PC-3 (cell line): ENCODE data around the gene ZCCHC7. TPM values are rescaled to one million over a fixed set of nuclear protein-coding genes. Genes with fewer than 3 reads are reported as not detected.

Experiments
- ATAC-seq: fragments of 200-7000 bp; cut with Tn5 transposase; 2 replicates; pipeline ENCODE4 v1.9.1; 2020; ENCODE audit warnings: mild to moderate bottlenecking, moderate library complexity
- BruUV-seq: library from RNA; stranded (reverse); fragments of 400-500 nt; replicated peaks from 2 replicates; lab custom pipeline; 2021; lab: Mats Ljungman, UMichigan
- CTCF ChIA-PET: fragments of 300-600 bp; sonication (Branson Sonifier 250); formaldehyde crosslinking; loops from one replicate; lab custom pipeline; 2022; ENCODE audit warnings: antibody characterized with exemption; lab: Charles Lee
- POLR2A ChIA-PET: fragments of 300-600 bp; sonication (Branson Sonifier 250); formaldehyde crosslinking; loops from one replicate; lab custom pipeline; 2022; ENCODE audit warnings: antibody characterized with exemption; ENCODE audit not compliant: unreplicated experiment; lab: Charles Lee
- DNase-seq: peaks from one replicate; pipeline ENCODE4 v3.0.0-alpha.2; 2015
- H2AFZ ChIP-seq: fragments of 300-600 bp; sonication (generic); 2 replicates; pipeline ENCODE4 v1.6.0; 2016; ENCODE audit warnings: antibody characterized with exemption, low read length
- H3F3A ChIP-seq: fragments of 300-600 bp; sonication (generic); one replicate; pipeline ENCODE4 v1.6.0; 2017; ENCODE audit warnings: antibody characterized with exemption, low read length, control low read depth, mild to moderate bottlenecking; ENCODE audit not compliant: unreplicated experiment
- H3K27ac ChIP-seq: fragments of 300-600 bp; sonication (generic); 2 replicates; pipeline ENCODE4 v1.5.1; 2016; ENCODE audit warnings: mild to moderate bottlenecking, low read length
- H3K27me3 ChIP-seq: fragments of 300-600 bp; sonication (generic); 2 replicates; pipeline ENCODE4 v1.6.1; 2016; ENCODE audit warnings: low read length, mixed read lengths
- H3K36me3 ChIP-seq: fragments of 300-600 bp; sonication (generic); 2 replicates; pipeline ENCODE4 v1.6.1; 2016; ENCODE audit warnings: low read depth, mixed run types, low read length, mixed read lengths
- H3K4me1 ChIP-seq: fragments of 300-600 bp; sonication (generic); 2 replicates; pipeline ENCODE4 v1.5.1; 2016; ENCODE audit warnings: low read length; ENCODE audit not compliant: insufficient read depth
- H3K4me2 ChIP-seq: fragments of 300-600 bp; sonication (generic); 2 replicates; pipeline ENCODE4 v1.6.0; 2016; ENCODE audit warnings: low read length
- H3K4me3 ChIP-seq: fragments of 300-600 bp; sonication (generic); 2 replicates; pipeline ENCODE4 v1.5.1; 2016; ENCODE audit warnings: mild to moderate bottlenecking, low read length, mixed read lengths
- H3K79me2 ChIP-seq: fragments of 300-600 bp; sonication (generic); 2 replicates; pipeline ENCODE4 v1.6.1; 2017; ENCODE audit warnings: low read length, mixed read lengths
- H3K9ac ChIP-seq: fragments of 300-600 bp; sonication (generic); 2 replicates; pipeline ENCODE4 v1.6.0; 2016; ENCODE audit warnings: mild to moderate bottlenecking, low read length
- H3K9me2 ChIP-seq: fragments of 300-600 bp; sonication (generic); replicated peaks from 2 replicates; pipeline ENCODE4 v1.6.1; 2016; ENCODE audit warnings: mixed run types, low read length, mixed read lengths
- H3K9me3 ChIP-seq: fragments of 300-600 bp; sonication (generic); 2 replicates; pipeline ENCODE4 v1.6.1; 2016; ENCODE audit warnings: low read length, mixed read lengths
- H4K20me1 ChIP-seq: fragments of 300-600 bp; sonication (generic); 2 replicates; pipeline ENCODE4 v1.6.1; 2016; ENCODE audit warnings: low read length, mixed read lengths
- EZH2 ChIP-seq: fragments of 300-600 bp; sonication (generic); IDR thresholded peaks from one replicate; pipeline ENCODE4 v1.6.1; 2017; ENCODE audit warnings: antibody characterized with exemption, mild to moderate bottlenecking, low read length; ENCODE audit not compliant: unreplicated experiment
- EZH2phosphoT487 ChIP-seq: fragments of 300-600 bp; sonication (generic); IDR thresholded peaks from 2 replicates; pipeline ENCODE4 v1.6.1; 2018; ENCODE audit warnings: mild to moderate bottlenecking, antibody characterized with exemption, low read length, borderline replicate concordance
- intact Hi-C: fragments of 100-400 bp; cut with micrococcal nuclease; formaldehyde crosslinking; loops from 2 replicates; pipeline ENCODE4 v1.9.0; 2023
- total RNA-seq: library from RNA; depleted of rRNA; stranded (reverse); fragments of >200 nt; gene quantifications from 2 replicates; pipeline ENCODE4 v1.2.3, GENCODE V29; 2014
- TF ChIP-seq, protein P1 (sequence below): fragments of 300-600 bp; sonication (generic); conservative IDR thresholded peaks from 2 replicates; pipeline ENCODE4 v1.5.1; 2017; ENCODE audit warnings: antibody characterized with exemption, low read depth, mild to moderate bottlenecking, low read length

ZCCHC7 gene
- total RNA-seq, 1 experiment from 2014 or later: 6.5 TPM

DNA sequence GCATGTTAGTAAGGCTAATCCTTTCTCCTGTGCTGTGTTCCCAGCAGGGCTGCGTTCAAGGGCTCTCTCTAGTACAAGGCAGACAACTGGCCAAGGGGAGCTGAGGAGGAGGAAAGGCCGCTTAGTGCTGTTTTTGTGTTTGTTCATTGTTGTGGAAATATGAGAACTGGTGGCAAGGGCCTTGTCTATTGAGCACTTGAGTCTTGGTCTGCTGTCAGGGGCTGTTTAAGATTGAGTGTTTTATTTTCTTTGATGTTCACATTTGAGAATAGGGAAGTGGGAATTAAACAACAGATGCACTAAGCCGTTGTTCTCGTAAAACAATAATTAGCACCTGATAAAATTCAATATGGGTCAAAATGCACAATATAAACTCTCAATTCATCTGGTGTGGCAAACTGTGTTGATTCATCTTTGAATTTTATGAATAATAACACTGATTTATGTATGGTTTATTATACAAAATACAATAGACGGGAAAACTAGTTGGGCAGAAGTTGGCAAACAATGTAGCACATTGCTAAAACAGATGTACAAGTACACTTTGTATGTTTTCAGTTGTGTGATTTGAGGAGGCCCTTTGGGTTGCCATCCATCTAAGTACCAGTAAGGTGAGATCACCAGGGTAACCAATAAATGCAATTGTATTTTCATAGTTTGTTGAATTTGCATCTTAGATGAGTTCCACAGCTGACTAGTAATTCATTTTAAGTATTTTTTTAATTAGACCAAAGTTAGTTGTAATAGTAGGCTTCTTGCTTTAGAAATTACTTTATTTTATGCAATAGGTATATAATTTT is 204.5 kb downstream of the ZCCHC7 start:
- DNase-seq: no peak
- TF ChIP-seq EZH2phosphoT487 (no peak), EZH2 (no peak)
- TF ChIP-seq, protein P1, sequence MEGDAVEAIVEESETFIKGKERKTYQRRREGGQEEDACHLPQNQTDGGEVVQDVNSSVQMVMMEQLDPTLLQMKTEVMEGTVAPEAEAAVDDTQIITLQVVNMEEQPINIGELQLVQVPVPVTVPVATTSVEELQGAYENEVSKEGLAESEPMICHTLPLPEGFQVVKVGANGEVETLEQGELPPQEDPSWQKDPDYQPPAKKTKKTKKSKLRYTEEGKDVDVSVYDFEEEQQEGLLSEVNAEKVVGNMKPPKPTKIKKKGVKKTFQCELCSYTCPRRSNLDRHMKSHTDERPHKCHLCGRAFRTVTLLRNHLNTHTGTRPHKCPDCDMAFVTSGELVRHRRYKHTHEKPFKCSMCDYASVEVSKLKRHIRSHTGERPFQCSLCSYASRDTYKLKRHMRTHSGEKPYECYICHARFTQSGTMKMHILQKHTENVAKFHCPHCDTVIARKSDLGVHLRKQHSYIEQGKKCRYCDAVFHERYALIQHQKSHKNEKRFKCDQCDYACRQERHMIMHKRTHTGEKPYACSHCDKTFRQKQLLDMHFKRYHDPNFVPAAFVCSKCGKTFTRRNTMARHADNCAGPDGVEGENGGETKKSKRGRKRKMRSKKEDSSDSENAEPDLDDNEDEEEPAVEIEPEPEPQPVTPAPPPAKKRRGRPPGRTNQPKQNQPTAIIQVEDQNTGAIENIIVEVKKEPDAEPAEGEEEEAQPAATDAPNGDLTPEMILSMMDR: no peak
- Histone ChIP-seq H4K20me1 (no peaks in the 10 kb centered on the region), H3K27me3 (no peaks in the 10 kb centered on the region), H3K9me3 (no peaks in the 10 kb centered on the region), H3K4me1 (no peaks in the 10 kb centered on the region), H3K4me3 (no peak overlapping the region), H3K9ac (no peak overlapping the region), H3K27ac (no peak overlapping the region), H3K36me3 (no peaks in the 10 kb centered on the region), H2AFZ (no peak overlapping the region), H3F3A (no peaks in the 10 kb centered on the region), H3K9me2 (no peaks in the 10 kb centered on the region), H3K79me2 (no peaks in the 10 kb centered on the region), H3K4me2 (no peak overlapping the region)
- CTCF ChIA-PET: no interaction called here
- intact Hi-C loops: no loop called here
- POLR2A ChIA-PET: no interaction called here
- no peak for ATAC-seq
- BruUV-seq: no TSS peak

DNA sequence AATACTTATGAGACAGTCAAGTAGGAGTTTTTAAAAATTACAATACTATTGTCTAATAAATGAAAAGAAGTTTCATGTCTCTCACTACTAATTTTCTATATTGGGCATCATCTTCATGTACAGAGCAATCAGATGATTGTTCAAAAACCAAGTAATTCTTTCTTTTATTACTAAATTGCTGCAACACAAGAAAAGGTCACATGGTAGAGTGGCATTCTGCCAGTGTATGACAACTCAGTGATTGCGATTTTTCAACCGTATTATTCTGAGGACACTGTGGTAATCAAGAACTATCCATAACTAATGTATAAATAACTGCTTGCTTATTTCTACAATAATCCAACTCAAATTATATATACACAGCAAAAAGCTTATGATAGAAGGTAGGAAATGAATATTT is 205.4 kb downstream of the ZCCHC7 start:
- TF ChIP-seq, protein P1: no peak
- TF ChIP-seq EZH2 (no peak), EZH2phosphoT487 (no peak)
- H3K9ac ChIP-seq: no peak overlapping the region
- H3K79me2 ChIP-seq: no peaks in the 10 kb centered on the region
- H3K4me3 ChIP-seq: no peak overlapping the region
- no peaks in the 10 kb centered on the region for H3K27me3 ChIP-seq
- CTCF ChIA-PET: no interaction called here
- no peak overlapping the region for H3K27ac ChIP-seq
- no peaks in the 10 kb centered on the region for H3K4me1 ChIP-seq
- POLR2A ChIA-PET: no interaction called here
- H3K4me2 ChIP-seq: no peak overlapping the region
- no peaks in the 10 kb centered on the region for H3K9me2 ChIP-seq
- no peak for ATAC-seq
- H4K20me1 ChIP-seq: no peaks in the 10 kb centered on the region
- intact Hi-C loops: no loop called here
- no peaks in the 10 kb centered on the region for H3K36me3 ChIP-seq
- no peak for DNase-seq
- H3F3A ChIP-seq: no peaks in the 10 kb centered on the region
- H2AFZ ChIP-seq: no peak overlapping the region
- no TSS peak for BruUV-seq
- H3K9me3 ChIP-seq: no peaks in the 10 kb centered on the region

DNA sequence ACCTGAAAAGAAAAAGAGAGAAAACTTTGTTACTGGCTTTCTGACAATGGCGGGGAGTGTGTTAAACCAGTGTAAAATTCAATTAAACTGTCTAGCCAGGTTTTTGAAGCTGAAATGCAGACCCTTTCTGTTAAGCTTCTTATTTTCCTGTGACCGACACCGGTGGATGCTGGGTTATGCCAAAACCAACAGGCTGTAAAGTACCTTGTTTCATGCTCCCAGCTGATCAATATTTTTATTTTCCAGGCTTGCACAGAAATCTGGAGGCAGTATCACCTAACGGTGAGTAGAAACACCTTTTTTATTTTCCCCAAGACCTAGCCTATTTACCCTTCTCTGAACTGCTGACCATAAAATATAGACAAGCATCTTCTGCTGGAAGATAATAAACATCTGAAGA is 207.2 kb downstream of the ZCCHC7 start:
- ChIA-PET POLR2A (no interaction called here), CTCF (no interaction called here)
- TF ChIP-seq, protein P1: no peak
- TF ChIP-seq EZH2: no peak

More for the DNA sequence above, 207.2 kb downstream of the ZCCHC7 start:
- H3K27me3 ChIP-seq: no peaks in the 10 kb centered on the region
- DNase-seq (no peak), ATAC-seq (no peak)
- no peaks in the 10 kb centered on the region for H3F3A ChIP-seq
- intact Hi-C loops: no loop called here
- H3K36me3 ChIP-seq: no peaks in the 10 kb centered on the region
- no peaks in the 10 kb centered on the region for H3K9me3 ChIP-seq
- no peak overlapping the region for H2AFZ ChIP-seq
- no peaks in the 10 kb centered on the region for H3K4me1 ChIP-seq
- no peak overlapping the region for H3K27ac ChIP-seq
- no peaks in the 10 kb centered on the region for H3K79me2 ChIP-seq
- no peak overlapping the region for H3K4me2 ChIP-seq
- no peak overlapping the region for H3K4me3 ChIP-seq
- H3K9ac ChIP-seq: no peak overlapping the region
- BruUV-seq: no TSS peak
- H3K9me2 ChIP-seq: no peaks in the 10 kb centered on the region
- no peaks in the 10 kb centered on the region for H4K20me1 ChIP-seq
